Panc1 (cell line): ENCODE measurements around the gene PACSIN3. TPM values are rescaled to one million over a fixed set of nuclear protein-coding genes. Genes with fewer than 3 reads are reported as not detected.

Source experiments
- ATAC-seq: fragments of 200-7000 bp; cut with Tn5 transposase; 2 replicates; pipeline ENCODE4 v1.9.1; 2020; ENCODE audit warnings: mild to moderate bottlenecking, moderate library complexity
- BruUV-seq: library from RNA; stranded (reverse); fragments of 400-500 nt; replicated peaks from 2 replicates; lab custom pipeline; 2021; lab: Mats Ljungman, UMichigan
- CTCF ChIA-PET: fragments of 300-600 bp; sonication (Branson Sonifier 250); formaldehyde crosslinking; loops from one replicate; lab custom pipeline; 2022; ENCODE audit warnings: antibody characterized with exemption; lab: Charles Lee
- POLR2A ChIA-PET: fragments of 300-600 bp; sonication (Branson Sonifier 250); formaldehyde crosslinking; loops from one replicate; lab custom pipeline; 2022; ENCODE audit warnings: antibody characterized with exemption; lab: Charles Lee
- DNase-seq: peaks from one replicate; pipeline ENCODE4 v3.0.0-alpha.2; 2010; ENCODE audit warnings: low read depth, low spot score
- H3K27ac ChIP-seq: 2 replicates; pipeline ENCODE4 v1.5.1; 2011; ENCODE audit warnings: mild to moderate bottlenecking, low read length, inconsistent platforms
- H3K27me3 ChIP-seq: fragments of 200-500 bp; sonication (Bioruptor generic); 2 replicates; pipeline ENCODE4 v1.6.0; 2014; ENCODE audit warnings: low read length, inconsistent platforms; ENCODE audit not compliant: control insufficient read depth, insufficient read depth
- H3K36me3 ChIP-seq: fragments of 200-500 bp; sonication (Bioruptor generic); 2 replicates; pipeline ENCODE4 v1.5.1; 2014; ENCODE audit warnings: inconsistent platforms, mild to moderate bottlenecking, low read length, moderate library complexity; ENCODE audit not compliant: control insufficient read depth, insufficient read depth
- H3K4me1 ChIP-seq: 2 replicates; pipeline ENCODE4 v1.5.1; 2011; ENCODE audit warnings: inconsistent platforms, mild to moderate bottlenecking, low read length, moderate library complexity; ENCODE audit not compliant: control insufficient read depth, insufficient read depth
- H3K4me3 ChIP-seq, 2 experiments: 2 replicates each; pipeline ENCODE4 v1.5.1; 2011 to 2012; ENCODE audit warnings: low read depth in 2 of 2, low read length in 2 of 2, mild to moderate bottlenecking in 2 of 2, inconsistent platforms in 1 of 2, moderate library complexity in 1 of 2
- H3K9me3 ChIP-seq: fragments of 200-500 bp; sonication (Bioruptor generic); 2 replicates; pipeline ENCODE4 v1.5.1; 2014; ENCODE audit warnings: low read depth, mild to moderate bottlenecking, inconsistent platforms, low read length, moderate library complexity; ENCODE audit not compliant: control insufficient read depth, insufficient read depth
- POLR2AphosphoS5 ChIP-seq: IDR thresholded peaks from 2 replicates; pipeline ENCODE4 v1.6.1; 2012; ENCODE audit warnings: mild to moderate bottlenecking, low read depth, low read length, moderate library complexity
- SIN3A ChIP-seq: IDR thresholded peaks from 2 replicates; pipeline ENCODE4 v1.6.1; 2012; ENCODE audit warnings: low read depth, mild to moderate bottlenecking, low read length, moderate library complexity, borderline replicate concordance; ENCODE audit not compliant: insufficient read depth
- TCF7L2 ChIP-seq: IDR thresholded peaks from 2 replicates; pipeline ENCODE4 v1.6.1; 2011; ENCODE audit warnings: mild to moderate bottlenecking, low read depth, low read length, inconsistent platforms
- in situ Hi-C: cut with HindIII; loops from 2 replicates; pipeline ENCODE4 v1.10.0; 2016; ENCODE audit warnings: low sequenced_read_pairs, low pct_unique_long_range_greater_than_20kb
- intact Hi-C: fragments of 100-400 bp; cut with micrococcal nuclease; formaldehyde crosslinking; loops from one replicate; pipeline ENCODE4 v1.10.0; 2022; ENCODE audit not compliant: unreplicated experiment
- total RNA-seq: library from RNA; stranded (reverse); gene quantifications from one replicate; pipeline ENCODE4 v1.2.1, GENCODE V29; 2021; ENCODE audit not compliant: unreplicated experiment
- TF ChIP-seq, protein P1 (sequence below): fragments of 450-650 bp; IDR thresholded peaks from 2 replicates; pipeline ENCODE4 v1.5.1; 2017; ENCODE audit warnings: mild to moderate bottlenecking
- TF ChIP-seq, protein P2 (sequence below), 2 experiments: IDR thresholded peaks; 2 replicates each; pipeline ENCODE4 v1.6.1; 2011 to 2012; ENCODE audit warnings: low read depth in 2 of 2, control low read depth in 1 of 2, low read length in 1 of 2, mild to moderate bottlenecking in 1 of 2, moderate library complexity in 1 of 2; ENCODE audit not compliant: insufficient read depth in 1 of 2

Gene PACSIN3
- total RNA-seq, 1 experiment from 2014 or later, result 45.3 TPM

DNA sequence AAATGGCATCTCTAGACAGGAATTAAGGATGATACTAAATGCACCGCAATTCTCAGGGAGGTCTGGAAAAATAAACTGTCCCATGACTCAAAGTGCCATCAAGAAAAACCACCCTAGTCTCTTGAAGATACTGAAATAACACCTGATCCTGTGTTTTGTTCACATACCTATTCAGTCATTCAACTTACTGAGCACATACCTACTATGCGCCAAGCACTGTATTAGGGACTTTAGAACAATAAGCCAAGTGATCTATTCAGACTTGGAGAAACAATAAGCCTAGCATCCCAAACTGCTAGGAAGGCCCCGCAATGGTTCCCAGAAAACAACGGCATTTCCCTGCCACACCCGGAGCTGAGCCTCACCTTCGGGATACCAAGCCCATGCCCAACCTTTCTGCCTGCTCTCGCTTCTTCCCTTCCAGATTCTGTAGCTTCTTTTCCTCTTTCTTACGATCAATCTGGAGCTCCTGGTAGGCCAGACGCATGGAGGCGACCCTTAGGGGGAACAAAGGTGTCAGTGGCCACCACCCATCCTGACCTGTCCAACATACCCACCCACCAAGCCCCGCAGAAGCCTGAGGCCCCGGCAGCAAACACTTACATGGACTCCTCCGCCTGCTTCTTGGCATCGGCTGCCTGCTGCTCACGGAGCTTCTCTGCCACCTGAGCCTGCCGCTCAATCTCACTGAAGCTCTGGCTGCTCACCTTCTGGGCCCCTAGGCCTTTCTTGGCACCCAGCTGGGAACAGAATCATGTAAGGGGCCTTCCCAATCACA, 15.0 kb downstream of the PACSIN3 start:
- ATAC-seq (no peak), DNase-seq (no peak)
- intact Hi-C loops, result loop anchor here (10.0 kb wide), 2 partner anchors 84 to 184 kb away; partner anchors contain the start of genes MYBPC3 and NR1H3
- peaks cover 7% of the 10 kb centered on the region for H3K4me1 ChIP-seq
- TF ChIP-seq, protein P1, sequence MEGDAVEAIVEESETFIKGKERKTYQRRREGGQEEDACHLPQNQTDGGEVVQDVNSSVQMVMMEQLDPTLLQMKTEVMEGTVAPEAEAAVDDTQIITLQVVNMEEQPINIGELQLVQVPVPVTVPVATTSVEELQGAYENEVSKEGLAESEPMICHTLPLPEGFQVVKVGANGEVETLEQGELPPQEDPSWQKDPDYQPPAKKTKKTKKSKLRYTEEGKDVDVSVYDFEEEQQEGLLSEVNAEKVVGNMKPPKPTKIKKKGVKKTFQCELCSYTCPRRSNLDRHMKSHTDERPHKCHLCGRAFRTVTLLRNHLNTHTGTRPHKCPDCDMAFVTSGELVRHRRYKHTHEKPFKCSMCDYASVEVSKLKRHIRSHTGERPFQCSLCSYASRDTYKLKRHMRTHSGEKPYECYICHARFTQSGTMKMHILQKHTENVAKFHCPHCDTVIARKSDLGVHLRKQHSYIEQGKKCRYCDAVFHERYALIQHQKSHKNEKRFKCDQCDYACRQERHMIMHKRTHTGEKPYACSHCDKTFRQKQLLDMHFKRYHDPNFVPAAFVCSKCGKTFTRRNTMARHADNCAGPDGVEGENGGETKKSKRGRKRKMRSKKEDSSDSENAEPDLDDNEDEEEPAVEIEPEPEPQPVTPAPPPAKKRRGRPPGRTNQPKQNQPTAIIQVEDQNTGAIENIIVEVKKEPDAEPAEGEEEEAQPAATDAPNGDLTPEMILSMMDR, result no peak
- no peak for TF ChIP-seq TCF7L2
- TF ChIP-seq POLR2AphosphoS5, result no peak
- TF ChIP-seq, protein P2, sequence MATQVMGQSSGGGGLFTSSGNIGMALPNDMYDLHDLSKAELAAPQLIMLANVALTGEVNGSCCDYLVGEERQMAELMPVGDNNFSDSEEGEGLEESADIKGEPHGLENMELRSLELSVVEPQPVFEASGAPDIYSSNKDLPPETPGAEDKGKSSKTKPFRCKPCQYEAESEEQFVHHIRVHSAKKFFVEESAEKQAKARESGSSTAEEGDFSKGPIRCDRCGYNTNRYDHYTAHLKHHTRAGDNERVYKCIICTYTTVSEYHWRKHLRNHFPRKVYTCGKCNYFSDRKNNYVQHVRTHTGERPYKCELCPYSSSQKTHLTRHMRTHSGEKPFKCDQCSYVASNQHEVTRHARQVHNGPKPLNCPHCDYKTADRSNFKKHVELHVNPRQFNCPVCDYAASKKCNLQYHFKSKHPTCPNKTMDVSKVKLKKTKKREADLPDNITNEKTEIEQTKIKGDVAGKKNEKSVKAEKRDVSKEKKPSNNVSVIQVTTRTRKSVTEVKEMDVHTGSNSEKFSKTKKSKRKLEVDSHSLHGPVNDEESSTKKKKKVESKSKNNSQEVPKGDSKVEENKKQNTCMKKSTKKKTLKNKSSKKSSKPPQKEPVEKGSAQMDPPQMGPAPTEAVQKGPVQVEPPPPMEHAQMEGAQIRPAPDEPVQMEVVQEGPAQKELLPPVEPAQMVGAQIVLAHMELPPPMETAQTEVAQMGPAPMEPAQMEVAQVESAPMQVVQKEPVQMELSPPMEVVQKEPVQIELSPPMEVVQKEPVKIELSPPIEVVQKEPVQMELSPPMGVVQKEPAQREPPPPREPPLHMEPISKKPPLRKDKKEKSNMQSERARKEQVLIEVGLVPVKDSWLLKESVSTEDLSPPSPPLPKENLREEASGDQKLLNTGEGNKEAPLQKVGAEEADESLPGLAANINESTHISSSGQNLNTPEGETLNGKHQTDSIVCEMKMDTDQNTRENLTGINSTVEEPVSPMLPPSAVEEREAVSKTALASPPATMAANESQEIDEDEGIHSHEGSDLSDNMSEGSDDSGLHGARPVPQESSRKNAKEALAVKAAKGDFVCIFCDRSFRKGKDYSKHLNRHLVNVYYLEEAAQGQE (IDR thresholded peaks at IDR 0.05; ENCODE audit: insufficient read depth in 1 of 2, low read depth in 2 of 2, low read length in 1 of 2), result no peak
- TF ChIP-seq SIN3A, result no peak
- in situ Hi-C loops, result no loop called here
- no peak overlapping the region for H3K4me3 ChIP-seq
- no peak overlapping the region for H3K27ac ChIP-seq
- ChIA-PET CTCF (no interaction called here), POLR2A (no interaction called here)
- H3K36me3 ChIP-seq, result peaks cover 17% of the 10 kb centered on the region
- H3K9me3 ChIP-seq, result no peaks in the 10 kb centered on the region
- no TSS peak for BruUV-seq
- H3K27me3 ChIP-seq, result no peaks in the 10 kb centered on the region

DNA sequence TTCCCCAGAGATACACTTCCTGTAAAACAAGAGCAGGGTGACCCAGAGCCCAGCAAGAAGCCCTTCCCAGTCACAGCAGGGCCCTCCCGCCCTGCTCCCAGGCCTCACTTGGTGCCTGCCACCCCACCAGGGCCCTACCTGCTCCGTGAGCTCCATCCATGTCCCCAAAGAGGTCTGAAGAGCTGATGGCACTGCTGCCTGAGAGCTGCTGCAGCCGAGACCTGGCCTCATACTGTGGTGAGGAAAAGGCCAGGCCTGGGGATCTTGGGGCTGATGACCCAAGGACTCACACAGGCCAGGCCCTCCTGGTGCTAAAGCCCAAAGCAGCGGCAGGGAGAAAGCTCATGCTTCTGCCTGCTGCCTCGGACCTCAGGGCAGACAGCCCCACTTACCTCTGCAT, 19.9 kb downstream of the PACSIN3 start:
- Histone ChIP-seq H3K27me3 (no peaks in the 10 kb centered on the region), H3K9me3 (no peaks in the 10 kb centered on the region), H3K36me3 (peaks cover 15% of the 10 kb centered on the region), H3K4me3 (no peak overlapping the region), H3K27ac (no peak overlapping the region), H3K4me1 (peaks cover 5% of the 10 kb centered on the region; the same call in 1 of the 2 replicates)
- no TSS peak for BruUV-seq
- ChIA-PET POLR2A (no interaction called here), CTCF (no interaction called here)
- no peak for ATAC-seq
- no peak for DNase-seq
- in situ Hi-C loops, result no loop called here
- TF ChIP-seq, protein P1, result no peak
- TF ChIP-seq POLR2AphosphoS5 (no peak), TCF7L2 (no peak), SIN3A (no peak)
- TF ChIP-seq, protein P2 (IDR thresholded peaks at IDR 0.05; ENCODE audit: insufficient read depth in 1 of 2, low read depth in 2 of 2, low read length in 1 of 2), result no peak
- intact Hi-C loops, result no loop called here
